Common myeloid progenitor, CD34-positive (primary cell): ENCODE measurements around the gene AUTS2.

ENCODE experiments used
- CTCF ChIA-PET: fragments of 350-600 bp; sonication (Branson Sonifier 250); formaldehyde crosslinking; loops from one replicate; lab custom pipeline; 2021; ENCODE audit warnings: antibody characterized with exemption; lab: Charles Lee
- POLR2A ChIA-PET: fragments of 350-600 bp; sonication (Branson Sonifier 250); formaldehyde crosslinking; loops from one replicate; lab custom pipeline; 2021; ENCODE audit warnings: antibody characterized with exemption; lab: Charles Lee
- DNase-seq, 3 donors: peaks; one replicate each; pipeline versions ENCODE4 v3.0.0 to v3.0.0-alpha.2; 2013
- H3K27ac ChIP-seq, 2 experiments: 1 replicate in 1 of 2; 2 replicates in 1 of 2; pipeline ENCODE4 v1.7.0; 2013; ENCODE audit warnings: inconsistent platforms in 2 of 2, low read length in 2 of 2, mild to moderate bottlenecking in 2 of 2, low read depth in 1 of 2, moderate library complexity in 1 of 2; ENCODE audit not compliant: severe bottlenecking in 2 of 2, insufficient read depth in 1 of 2, poor library complexity in 1 of 2
- H3K27me3 ChIP-seq, 5 experiments: replicated peaks in 2 of 5; 1 replicate in 3 of 5; 2 replicates in 2 of 5; pipeline versions ENCODE4 v1.6.1 to v1.7.0; 2013; ENCODE audit warnings: low read length in 4 of 5, mild to moderate bottlenecking in 2 of 5, moderate library complexity in 2 of 5, inconsistent platforms in 1 of 5; ENCODE audit not compliant: insufficient read depth in 5 of 5, control insufficient read depth in 4 of 5
- H3K36me3 ChIP-seq, 4 experiments: 1 replicate in 2 of 4; 2 replicates in 2 of 4; pipeline versions ENCODE4 v1.6.1 to v1.7.0; 2013; ENCODE audit warnings: low read length in 3 of 4, control low read depth in 1 of 4, mild to moderate bottlenecking in 1 of 4; ENCODE audit not compliant: control insufficient read depth in 4 of 4, insufficient read depth in 4 of 4
- H3K4me1 ChIP-seq, 4 experiments: 1 replicate in 3 of 4; 2 replicates in 1 of 4; pipeline versions ENCODE4 v1.6.1 to v1.7.1; 2013; ENCODE audit warnings: low read length in 3 of 4, mild to moderate bottlenecking in 3 of 4, control low read depth in 1 of 4, inconsistent platforms in 1 of 4, moderate library complexity in 1 of 4; ENCODE audit not compliant: control insufficient read depth in 4 of 4, insufficient read depth in 4 of 4; ENCODE audit errors: control extremely low read depth in 1 of 4
- H3K4me3 ChIP-seq, 7 experiments: 1 replicate in 4 of 7; 2 replicates in 3 of 7; pipeline versions ENCODE4 v1.5.1 to v1.7.0; 2013; ENCODE audit warnings: mild to moderate bottlenecking in 7 of 7, low read length in 6 of 7, moderate library complexity in 6 of 7, inconsistent platforms in 2 of 7, low read depth in 2 of 7, control low read depth in 1 of 7; ENCODE audit not compliant: insufficient read depth in 4 of 7, control insufficient read depth in 1 of 7; ENCODE audit errors: extremely low read depth in 1 of 7
- H3K9me3 ChIP-seq, 5 experiments: 1 replicate in 4 of 5; 2 replicates in 1 of 5; pipeline versions ENCODE4 v1.6.1 to v1.7.1; 2013; ENCODE audit warnings: low read length in 4 of 5, mild to moderate bottlenecking in 2 of 5, inconsistent platforms in 1 of 5, low read depth in 1 of 5, moderate library complexity in 1 of 5; ENCODE audit not compliant: control insufficient read depth in 4 of 5, insufficient read depth in 2 of 5; ENCODE audit errors: control extremely low read depth in 1 of 5
- WGBS: methylation state at CpG from one replicate; pipeline ENCODE4 v1.1.5; 2013; ENCODE audit not compliant: insufficient coverage; 5-methylcytosine and 5-hydroxymethylcytosine counted together

Gene AUTS2

DNA sequence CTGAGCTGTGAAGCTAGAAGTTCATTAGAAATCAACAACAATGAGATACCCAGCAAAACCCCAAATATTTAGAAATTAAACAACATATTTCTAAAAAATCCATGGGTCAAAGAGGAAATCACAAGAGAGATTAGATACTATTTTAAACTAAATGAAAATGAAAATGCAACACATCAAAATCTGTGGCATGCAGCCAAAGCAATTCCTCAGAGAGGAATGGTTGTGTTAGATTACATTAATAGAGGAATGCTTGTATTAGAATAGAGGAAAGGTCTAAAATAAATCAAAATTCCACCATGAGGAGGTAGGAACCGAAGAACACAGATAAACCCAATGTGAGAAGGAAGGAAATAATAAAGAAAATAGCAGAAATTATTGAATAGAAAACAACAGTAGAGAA is 891.5 kb downstream of the AUTS2 start:
- ChIA-PET POLR2A (no interaction called here), CTCF (no interaction called here)
- Histone ChIP-seq H3K9me3 (peaks cover 0 to 3% (median 0%) of the 10 kb centered on the region in 5 experiments), H3K27me3 (no peaks in the 10 kb centered on the region), H3K36me3 (no peaks in the 10 kb centered on the region), H3K4me1 (no peaks in the 10 kb centered on the region), H3K27ac (no peak overlapping the region), H3K4me3 (no peak overlapping the region)
- DNase-seq, result no peak
- WGBS, result no CpG with 5 or more reads among the region's 1 CpG

DNA sequence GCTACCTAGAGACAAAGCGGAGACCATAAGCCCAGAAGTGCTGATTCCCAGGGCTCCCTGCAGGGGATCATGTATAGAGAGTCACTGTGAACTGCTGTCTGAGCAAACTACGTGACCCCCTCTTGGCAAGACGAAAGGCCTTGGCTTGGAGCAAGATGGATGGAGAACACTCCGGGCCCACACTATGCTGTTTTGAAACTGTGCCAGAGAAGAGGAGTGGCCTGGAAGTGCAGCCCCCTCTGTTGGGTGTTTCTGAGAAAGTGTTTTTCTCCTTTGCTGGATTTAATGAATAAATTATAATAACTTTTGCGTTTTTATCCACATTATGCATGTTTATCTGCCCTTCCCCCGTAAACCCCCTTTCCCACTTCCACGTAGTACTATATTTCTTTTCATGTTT is 894.4 kb downstream of the AUTS2 start:
- Histone ChIP-seq H3K4me3 (no peak overlapping the region), H3K9me3 (no peaks in the 10 kb centered on the region), H3K27me3 (no peaks in the 10 kb centered on the region), H3K36me3 (no peaks in the 10 kb centered on the region), H3K27ac (no peak overlapping the region), H3K4me1 (no peaks in the 10 kb centered on the region)
- POLR2A ChIA-PET, result interaction anchor here (0.6 kb wide), 1 partner anchor 52 kb away, joined by 4 read pairs; no protein-coding TSS in a partner anchor
- DNase-seq, result no peak
- CTCF ChIA-PET, result no interaction called here
- 100% methylated on average over 2 of the region's 7 CpGs for WGBS

DNA sequence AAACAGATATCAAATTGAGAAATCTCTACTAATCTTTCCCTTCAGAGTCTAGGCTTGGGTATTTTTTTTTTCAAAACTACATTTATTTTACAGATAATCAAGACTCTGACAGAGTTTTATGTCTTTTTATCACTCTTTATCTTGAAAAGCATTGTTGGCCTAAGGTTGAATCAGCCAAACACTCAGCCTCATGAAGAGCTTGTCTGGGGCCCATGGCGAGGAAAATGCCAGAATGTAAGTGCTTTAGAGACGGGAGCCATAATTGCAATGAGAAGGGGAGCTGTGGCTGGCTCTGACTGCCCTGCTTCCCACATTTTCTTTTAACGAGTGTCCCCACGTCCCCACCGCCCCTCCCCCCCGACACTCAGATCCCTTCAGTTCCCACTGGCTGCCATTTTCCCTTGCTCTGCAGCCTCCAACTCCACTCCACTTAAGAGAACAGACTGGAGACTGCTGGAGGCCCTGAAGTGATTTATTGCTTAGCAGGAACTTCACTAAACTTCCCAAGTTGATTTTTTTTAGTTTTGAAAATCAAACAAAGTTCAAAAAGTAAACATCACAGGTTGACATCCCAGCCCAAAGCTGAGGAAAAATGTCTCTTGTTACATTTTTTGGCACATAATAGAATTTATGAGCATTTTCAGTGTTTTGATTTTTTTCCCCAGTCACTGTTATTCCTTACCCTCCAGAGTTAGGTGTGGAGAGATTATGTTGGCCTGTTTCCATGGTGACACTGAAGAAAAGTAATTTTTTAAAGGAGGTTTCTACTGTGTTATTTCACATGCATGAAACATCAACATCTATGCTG is 896.2 kb downstream of the AUTS2 start:
- no peaks in the 10 kb centered on the region for H3K4me1 ChIP-seq
- H3K4me3 ChIP-seq, result no peak overlapping the region
- H3K27me3 ChIP-seq, result no peaks in the 10 kb centered on the region
- WGBS, result 95% methylated on average over 6 of the region's 6 CpGs
- ChIA-PET POLR2A (no interaction called here), CTCF (no interaction called here)
- DNase-seq, result no peak
- no peaks in the 10 kb centered on the region for H3K36me3 ChIP-seq
- no peak overlapping the region for H3K27ac ChIP-seq
- H3K9me3 ChIP-seq, result no peaks in the 10 kb centered on the region

DNA sequence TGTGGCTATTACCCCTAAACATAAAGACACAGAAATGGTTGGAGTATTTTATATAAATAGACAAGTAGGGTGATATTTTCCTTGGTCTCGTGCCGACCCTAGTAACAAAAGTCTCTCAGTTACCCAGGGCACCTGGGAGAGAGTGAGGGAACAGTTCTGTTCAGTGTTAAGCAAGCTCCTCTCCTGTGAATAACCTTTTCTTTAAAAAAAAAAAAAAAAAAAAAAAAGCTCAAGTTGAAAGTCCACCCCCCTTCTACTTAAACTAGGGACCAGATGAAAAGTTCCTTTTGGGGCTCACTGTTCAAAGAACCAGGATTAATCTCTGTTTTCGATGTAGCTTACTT is 896.7 kb downstream of the AUTS2 start:
- ChIA-PET CTCF (no interaction called here), POLR2A (no interaction called here)
- H3K36me3 ChIP-seq, result no peaks in the 10 kb centered on the region
- H3K9me3 ChIP-seq, result no peaks in the 10 kb centered on the region
- DNase-seq, result no peak
- no peak overlapping the region for H3K4me3 ChIP-seq
- WGBS, result 100% methylated on average over 1 of the region's 3 CpGs
- H3K27me3 ChIP-seq, result no peaks in the 10 kb centered on the region
- no peak overlapping the region for H3K27ac ChIP-seq
- no peaks in the 10 kb centered on the region for H3K4me1 ChIP-seq

DNA sequence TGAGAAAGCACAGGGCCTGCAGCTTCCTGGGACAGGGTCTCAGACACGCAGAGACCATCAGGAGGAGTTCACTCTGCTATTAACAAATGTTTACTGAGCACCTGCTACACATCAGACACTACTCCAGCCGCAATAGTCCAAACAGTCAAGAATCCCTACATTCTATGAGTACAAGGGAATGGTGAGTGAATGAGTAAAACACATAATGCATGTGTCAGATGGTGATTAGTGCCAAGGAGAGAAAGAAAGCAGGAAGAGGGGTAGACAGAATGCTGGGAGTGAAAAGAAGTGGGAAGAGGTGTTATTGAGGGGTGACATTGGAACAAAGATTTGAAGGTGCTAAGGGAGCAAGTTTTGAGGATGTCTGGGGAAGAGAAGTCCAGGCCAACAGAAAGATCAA is 899.5 kb downstream of the AUTS2 start:
- WGBS, result no CpG with 5 or more reads among the region's 2 CpGs

DNA sequence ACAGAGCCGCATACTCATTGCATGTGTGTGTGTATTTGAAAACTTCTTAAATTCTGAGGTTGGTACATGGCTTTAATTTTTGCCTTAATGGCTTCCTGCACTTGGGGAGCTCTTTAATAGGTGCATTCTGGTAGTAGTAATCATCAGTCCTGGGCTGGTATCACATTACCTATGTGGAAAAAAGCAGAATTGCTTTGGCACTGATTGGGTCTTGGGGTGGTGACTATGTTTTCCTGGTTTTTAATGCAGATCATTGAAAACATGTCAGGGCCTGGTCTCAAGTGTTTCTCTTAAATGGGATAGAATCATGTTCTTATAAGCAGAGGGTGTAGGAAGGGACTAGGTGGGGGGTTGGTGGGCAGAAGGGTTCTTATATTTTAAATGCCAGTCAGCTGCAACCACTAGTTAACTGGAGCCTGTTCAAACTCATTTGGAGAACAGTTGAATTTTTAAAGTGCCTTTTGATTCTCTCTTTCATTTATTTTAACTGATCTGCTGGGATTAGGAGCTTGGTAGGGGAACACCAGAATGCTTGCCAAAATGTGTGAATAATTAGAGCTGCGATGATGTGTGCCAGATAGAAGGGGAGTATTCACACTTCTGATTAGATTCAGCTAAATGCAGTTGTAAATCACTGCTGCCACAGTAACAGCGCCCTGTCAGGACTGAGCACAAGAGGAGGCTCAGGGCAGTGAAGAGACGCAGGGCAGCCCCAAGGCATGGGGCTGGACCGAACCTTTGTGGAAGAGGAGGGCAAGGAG is 900.1 kb downstream of the AUTS2 start:
- Histone ChIP-seq H3K27ac (no peak overlapping the region), H3K27me3 (no peaks in the 10 kb centered on the region), H3K9me3 (no peaks in the 10 kb centered on the region), H3K36me3 (no peaks in the 10 kb centered on the region), H3K4me1 (no peaks in the 10 kb centered on the region), H3K4me3 (no peak overlapping the region)
- ChIA-PET CTCF (interaction anchor here (1.5 kb wide), 1 partner anchor 200 kb away, joined by 4 read pairs; no protein-coding TSS in a partner anchor), POLR2A (no interaction called here)
- DNase-seq, result no peak
- WGBS, result 100% methylated on average over 4 of the region's 5 CpGs

More for the DNA sequence above, 899.5 kb downstream of the AUTS2 start:
- ChIA-PET CTCF (no interaction called here), POLR2A (no interaction called here)
- H3K27me3 ChIP-seq, result no peaks in the 10 kb centered on the region
- no peaks in the 10 kb centered on the region for H3K9me3 ChIP-seq
- no peak overlapping the region for H3K4me3 ChIP-seq
- H3K4me1 ChIP-seq, result no peaks in the 10 kb centered on the region
- H3K27ac ChIP-seq, result no peak overlapping the region
- H3K36me3 ChIP-seq, result no peaks in the 10 kb centered on the region
- no peak for DNase-seq

DNA sequence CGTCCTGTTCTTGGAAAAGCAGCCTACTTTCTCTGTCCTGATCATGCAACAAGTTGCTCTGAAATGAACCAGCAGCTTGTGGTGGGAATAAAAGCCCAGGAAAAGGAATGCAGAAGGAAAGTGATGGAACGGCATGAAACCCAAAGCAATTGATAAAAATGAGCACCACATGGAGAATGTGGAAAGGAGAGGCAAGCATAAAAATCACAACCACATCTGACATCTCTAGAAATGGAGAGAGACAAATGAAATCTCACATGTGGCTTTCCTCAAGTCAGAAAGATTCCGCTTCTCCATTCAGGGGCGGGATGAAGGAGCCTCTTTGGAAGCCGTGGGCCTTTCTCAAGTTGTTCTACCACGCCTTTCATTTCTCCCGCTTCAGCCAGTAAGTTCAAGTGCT is 902.0 kb downstream of the AUTS2 start:
- no peak overlapping the region for H3K4me3 ChIP-seq
- DNase-seq, result no peak
- no peaks in the 10 kb centered on the region for H3K9me3 ChIP-seq
- no peak overlapping the region for H3K27ac ChIP-seq
- no peaks in the 10 kb centered on the region for H3K4me1 ChIP-seq
- POLR2A ChIA-PET, result no interaction called here
- no peaks in the 10 kb centered on the region for H3K36me3 ChIP-seq
- H3K27me3 ChIP-seq, result no peaks in the 10 kb centered on the region
- CTCF ChIA-PET, result interaction anchor here (1.5 kb wide), 1 partner anchor 198 kb away, joined by 4 read pairs; no protein-coding TSS in a partner anchor
- WGBS, result 99% methylated on average over 6 of the region's 7 CpGs
